ENCODE results near the gene ALK. TPM values are rescaled to one million over a fixed set of nuclear protein-coding genes. Genes with fewer than 3 reads are reported as not detected.

ALK gene
- total RNA-seq, 2 donors from 2014 or later, result 0.19 TPM; not detected in 1

DNA sequence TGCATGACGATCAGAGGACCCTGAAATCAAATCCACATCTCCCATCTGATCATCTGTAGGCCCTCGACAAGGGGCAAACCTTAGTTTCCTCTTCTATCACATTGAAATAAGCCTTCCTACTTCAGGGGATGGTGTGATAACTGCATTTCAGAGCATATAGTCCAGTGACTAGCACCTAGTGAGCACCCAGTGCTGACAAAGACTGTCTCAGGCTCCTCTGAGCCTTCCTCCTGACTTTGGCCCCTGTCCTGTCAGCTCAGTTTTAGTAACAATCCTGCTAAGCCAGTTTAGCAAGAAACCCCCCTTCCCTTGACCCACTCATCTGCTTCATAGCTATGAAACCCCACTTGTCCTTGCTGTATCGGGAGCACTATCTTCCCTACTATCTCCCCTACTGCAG is 304.0 kb downstream of the ALK start:
- Histone ChIP-seq H3K9me3 (no peaks in the 10 kb centered on the region), H3K27me3 (no peaks in the 10 kb centered on the region), H3K27ac (no peak overlapping the region), H3K36me3 (no peaks in the 10 kb centered on the region), H3K9ac (ENCODE audit: low read depth in 2 of 2, low read length in 2 of 2) (no peak overlapping the region), H3K4me1 (no peaks in the 10 kb centered on the region), H3K4me3 (no peak overlapping the region)
- TF ChIP-seq, protein P1, sequence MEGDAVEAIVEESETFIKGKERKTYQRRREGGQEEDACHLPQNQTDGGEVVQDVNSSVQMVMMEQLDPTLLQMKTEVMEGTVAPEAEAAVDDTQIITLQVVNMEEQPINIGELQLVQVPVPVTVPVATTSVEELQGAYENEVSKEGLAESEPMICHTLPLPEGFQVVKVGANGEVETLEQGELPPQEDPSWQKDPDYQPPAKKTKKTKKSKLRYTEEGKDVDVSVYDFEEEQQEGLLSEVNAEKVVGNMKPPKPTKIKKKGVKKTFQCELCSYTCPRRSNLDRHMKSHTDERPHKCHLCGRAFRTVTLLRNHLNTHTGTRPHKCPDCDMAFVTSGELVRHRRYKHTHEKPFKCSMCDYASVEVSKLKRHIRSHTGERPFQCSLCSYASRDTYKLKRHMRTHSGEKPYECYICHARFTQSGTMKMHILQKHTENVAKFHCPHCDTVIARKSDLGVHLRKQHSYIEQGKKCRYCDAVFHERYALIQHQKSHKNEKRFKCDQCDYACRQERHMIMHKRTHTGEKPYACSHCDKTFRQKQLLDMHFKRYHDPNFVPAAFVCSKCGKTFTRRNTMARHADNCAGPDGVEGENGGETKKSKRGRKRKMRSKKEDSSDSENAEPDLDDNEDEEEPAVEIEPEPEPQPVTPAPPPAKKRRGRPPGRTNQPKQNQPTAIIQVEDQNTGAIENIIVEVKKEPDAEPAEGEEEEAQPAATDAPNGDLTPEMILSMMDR (IDR thresholded peaks at IDR 0.05), result no peak
- intact Hi-C loops (cut with DNase I), result no loop called here
- DNase-seq, result no peak

DNA sequence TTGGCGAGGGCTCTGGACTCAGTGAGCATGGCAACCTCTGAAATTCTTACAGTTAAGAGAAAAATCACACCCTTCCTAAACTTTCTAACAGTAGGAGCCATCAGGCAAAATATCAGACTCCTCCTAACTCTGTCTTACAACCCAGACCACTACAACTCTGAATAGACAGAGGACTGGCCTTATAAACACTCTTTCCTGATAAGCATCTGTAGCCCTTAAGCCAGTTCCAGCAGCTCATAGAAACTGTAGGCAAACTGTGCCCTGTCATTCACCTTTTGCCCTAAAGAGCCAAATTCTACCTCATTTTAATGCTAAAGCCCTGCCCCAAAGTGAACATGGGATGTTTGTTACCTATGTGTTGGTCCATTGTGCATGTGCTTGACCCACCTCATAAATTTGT is 304.8 kb downstream of the ALK start:
- DNase-seq, result no peak
- TF ChIP-seq, protein P1 (IDR thresholded peaks at IDR 0.05), result no peak
- Histone ChIP-seq H3K9me3 (no peaks in the 10 kb centered on the region), H3K4me1 (no peaks in the 10 kb centered on the region), H3K4me3 (no peak overlapping the region), H3K27ac (no peak overlapping the region), H3K27me3 (no peaks in the 10 kb centered on the region), H3K36me3 (no peaks in the 10 kb centered on the region), H3K9ac (ENCODE audit: low read depth in 2 of 2, low read length in 2 of 2) (no peak overlapping the region)
- intact Hi-C loops (cut with DNase I), result no loop called here

DNA sequence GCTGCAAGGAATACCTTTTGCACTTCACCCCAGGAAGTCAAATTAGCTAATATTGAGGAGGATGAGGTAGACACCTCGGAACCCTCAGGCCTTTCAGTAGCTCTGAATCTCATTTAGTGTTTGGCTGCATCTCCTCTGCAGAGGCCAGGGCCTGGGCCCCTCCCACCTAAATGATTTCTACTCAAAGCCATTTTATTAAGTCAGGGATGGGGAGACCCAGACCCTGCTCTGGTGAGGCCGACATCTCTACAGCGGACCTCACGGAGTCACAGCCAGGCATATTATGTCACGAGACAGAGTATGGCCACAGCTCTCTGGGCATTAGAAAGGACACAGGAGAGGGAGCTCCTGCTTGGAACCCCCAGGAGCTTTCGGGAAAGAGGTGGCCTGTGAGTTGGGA is 305.5 kb downstream of the ALK start:
- intact Hi-C loops (cut with DNase I), result no loop called here
- no peak overlapping the region for H3K9ac ChIP-seq (ENCODE audit: low read depth in 2 of 2, low read length in 2 of 2)

DNA sequence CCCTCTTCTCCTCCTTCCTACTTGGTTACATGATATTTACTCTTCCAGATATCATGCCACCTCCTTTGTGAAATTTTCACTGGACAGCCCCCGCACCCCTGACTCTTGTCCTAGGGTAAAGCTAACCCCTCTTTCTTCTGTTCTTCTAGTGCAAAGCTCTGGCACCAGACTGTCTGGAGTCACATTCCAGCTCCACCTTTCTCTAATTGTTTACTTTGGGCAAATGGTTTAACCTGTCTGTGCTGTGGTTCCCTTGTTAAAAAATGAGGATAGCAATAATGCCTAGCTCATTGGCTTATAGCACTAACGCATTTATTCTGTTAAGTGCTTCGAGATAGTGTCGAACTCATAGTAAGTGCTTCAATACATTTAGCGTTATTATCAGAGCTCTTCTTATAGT is 306.2 kb downstream of the ALK start:
- intact Hi-C loops (cut with DNase I), result no loop called here
- Histone ChIP-seq H3K4me3 (no peak overlapping the region), H3K36me3 (no peaks in the 10 kb centered on the region), H3K27ac (no peak overlapping the region), H3K9me3 (no peaks in the 10 kb centered on the region), H3K4me1 (no peaks in the 10 kb centered on the region), H3K27me3 (no peaks in the 10 kb centered on the region), H3K9ac (ENCODE audit: low read depth in 2 of 2, low read length in 2 of 2) (no peak overlapping the region)
- TF ChIP-seq, protein P1 (IDR thresholded peaks at IDR 0.05), result no peak
- DNase-seq, result no peak

More for the DNA sequence above, 305.5 kb downstream of the ALK start:
- Histone ChIP-seq H3K27ac (no peak overlapping the region), H3K9me3 (no peaks in the 10 kb centered on the region), H3K4me1 (no peaks in the 10 kb centered on the region), H3K4me3 (no peak overlapping the region), H3K36me3 (no peaks in the 10 kb centered on the region), H3K27me3 (no peaks in the 10 kb centered on the region)
- DNase-seq, result no peak
- TF ChIP-seq, protein P1 (IDR thresholded peaks at IDR 0.05), result no peak

DNA sequence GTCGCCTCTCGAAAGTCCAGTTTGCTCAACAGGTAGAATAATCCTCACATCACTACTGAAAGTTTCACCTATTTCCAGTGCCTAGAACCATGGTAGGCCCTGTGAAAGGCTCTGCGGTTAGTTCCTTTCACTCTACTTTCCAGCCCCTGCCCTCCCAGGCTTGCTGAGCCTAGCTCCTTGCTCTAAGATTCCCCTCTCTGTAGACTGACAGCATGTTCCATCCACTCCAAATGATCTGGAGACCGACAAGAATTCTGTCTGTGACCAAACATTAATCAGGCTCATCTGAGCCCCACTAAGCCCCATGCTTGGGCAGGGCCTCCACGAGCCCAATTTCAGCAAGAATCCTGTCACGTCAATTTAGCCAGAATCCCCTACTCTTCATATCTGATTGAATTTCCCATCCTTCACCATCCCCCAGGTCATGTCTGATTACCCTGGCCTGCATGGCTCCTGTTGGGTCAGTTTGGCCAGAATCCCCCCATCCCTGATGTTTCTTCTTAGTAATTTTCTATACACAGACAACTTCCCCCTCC is 307.0 kb downstream of the ALK start:
- H3K4me3 ChIP-seq, result no peak overlapping the region
- TF ChIP-seq, protein P1 (IDR thresholded peaks at IDR 0.05), result no peak
- no peaks in the 10 kb centered on the region for H3K27me3 ChIP-seq
- intact Hi-C loops (cut with DNase I), result no loop called here
- H3K9me3 ChIP-seq, result no peaks in the 10 kb centered on the region
- no peak overlapping the region for H3K27ac ChIP-seq
- no peak overlapping the region for H3K9ac ChIP-seq (ENCODE audit: low read depth in 2 of 2, low read length in 2 of 2)
- no peaks in the 10 kb centered on the region for H3K36me3 ChIP-seq
- no peak for DNase-seq
- no peaks in the 10 kb centered on the region for H3K4me1 ChIP-seq

Measured in colonic mucosa (tissue), 4 donors.